GM19240 (cell line): ENCODE measurements around the gene RAE1.

Source experiments
- DNase-seq: peaks from one replicate; pipeline ENCODE4 v3.0.0; 2011; ENCODE audit warnings: low spot score; ENCODE audit not compliant: insufficient read length

RAE1 gene

GRCh38 chr20:57387945-57388371 lies 36.9 kb downstream of the RAE1 start:
- DNase-seq = no peak

GRCh38 chr20:57388953-57389694 lies 38.1 kb downstream of the RAE1 start:
- no peak for DNase-seq

GRCh38 chr20:57389695-57390603 lies 38.9 kb downstream of the RAE1 start:
- DNase-seq = no peak

- peak; percentile 85 for DNase-seq
Observed at GRCh38 chr20:57390604-57391438, 39.8 kb downstream of the RAE1 start, which contains the start of gene RBM38. Gene RBM38, plus strand, starts transcription at chr20:57391396. Its CDS starts 186 bp downstream, at chr20:57391582.

GRCh38 chr20:57391439-57392301 lies 40.6 kb downstream of the RAE1 start:
- DNase-seq = no peak

- no peak for DNase-seq
Observed at GRCh38 chr20:57392512-57393271, 41.6 kb downstream of the RAE1 start.

GRCh38 chr20:57393321-57394120 lies 42.5 kb downstream of the RAE1 start:
- DNase-seq = no peak

GRCh38 chr20:57394121-57395082 lies 43.3 kb downstream of the RAE1 start:
- no peak for DNase-seq

GRCh38 chr20:57395111-57395966 lies 44.3 kb downstream of the RAE1 start:
- DNase-seq = no peak

- no peak for DNase-seq
Observed at GRCh38 chr20:57396212-57396983, 45.3 kb downstream of the RAE1 start.

GRCh38 chr20:57396984-57397692 lies 46.1 kb downstream of the RAE1 start:
- no peak for DNase-seq

GRCh38 chr20:57397693-57398108 lies 46.6 kb downstream of the RAE1 start:
- no peak for DNase-seq

GRCh38 chr20:57398231-57398821 lies 47.3 kb downstream of the RAE1 start:
- DNase-seq = peak; percentile 85

GRCh38 chr20:57398901-57399535 lies 48.0 kb downstream of the RAE1 start:
- DNase-seq = no peak
